Spinal cord (tissue), 10 donors: ENCODE data around the gene NAALAD2. TPM values are rescaled to one million over a fixed set of nuclear protein-coding genes. Genes with fewer than 3 reads are reported as not detected.
"Not testable (repeated sequence)": the region's sequence is repeated elsewhere in the genome, so short reads cannot be mapped to it uniquely, and the experiment has no call there.

ENCODE experiments used
- DNase-seq, 6 donors: peaks; one replicate each; pipeline versions ENCODE4 v3.0.0 to v3.0.0-alpha.2; 2013 to 2015; ENCODE audit warnings: low spot score in 6 of 6, low read depth in 4 of 6
- H3K27ac ChIP-seq: one replicate; pipeline ENCODE4 v1.5.1; 2013; ENCODE audit warnings: low read depth, low read length, control low read depth
- H3K27me3 ChIP-seq: one replicate; pipeline ENCODE4 v1.6.1; 2013; ENCODE audit warnings: low read length; ENCODE audit not compliant: control insufficient read depth, insufficient read depth
- H3K36me3 ChIP-seq: one replicate; pipeline ENCODE4 v1.6.1; 2013; ENCODE audit warnings: low read length; ENCODE audit not compliant: control insufficient read depth, insufficient read depth
- H3K4me1 ChIP-seq: one replicate; pipeline ENCODE4 v1.6.1; 2013; ENCODE audit warnings: low read length; ENCODE audit not compliant: control insufficient read depth, insufficient read depth
- H3K4me3 ChIP-seq: one replicate; pipeline ENCODE4 v1.5.1; 2013; ENCODE audit warnings: low read depth, low read length, control low read depth
- H3K9me3 ChIP-seq: one replicate; pipeline ENCODE4 v1.6.1; 2013; ENCODE audit warnings: low read length; ENCODE audit not compliant: control insufficient read depth, insufficient read depth
- WGBS: methylation state at CpG from one replicate; pipeline ENCODE4 v1.1.5; 2013; ENCODE audit warnings: missing lambda C conversion rate; ENCODE audit not compliant: insufficient coverage; 5-methylcytosine and 5-hydroxymethylcytosine counted together
- polyA plus RNA-seq, 2 donors: library from polyadenylated mRNA; unstranded; fragments of 120-200 nt; gene quantifications; one replicate each; pipeline ENCODE4 v1.2.1, GENCODE V29; 2013; ENCODE audit not compliant: insufficient read length in 2 of 2
- total RNA-seq, 2 donors: library from RNA; depleted of rRNA in 1 of 2; stranded (reverse); fragments of 120-200 nt in 1 of 2; fragments of >200 nt in 1 of 2; gene quantifications; one replicate each; pipeline versions ENCODE4 v1.2.3 to v1.2.4, GENCODE V29; 2013 to 2014
- donor health status: healthy.

The NAALAD2 gene
- total and polyA plus RNA-seq, 4 donors, result 20.3 to 28.1 (median 22.8) TPM

DNA sequence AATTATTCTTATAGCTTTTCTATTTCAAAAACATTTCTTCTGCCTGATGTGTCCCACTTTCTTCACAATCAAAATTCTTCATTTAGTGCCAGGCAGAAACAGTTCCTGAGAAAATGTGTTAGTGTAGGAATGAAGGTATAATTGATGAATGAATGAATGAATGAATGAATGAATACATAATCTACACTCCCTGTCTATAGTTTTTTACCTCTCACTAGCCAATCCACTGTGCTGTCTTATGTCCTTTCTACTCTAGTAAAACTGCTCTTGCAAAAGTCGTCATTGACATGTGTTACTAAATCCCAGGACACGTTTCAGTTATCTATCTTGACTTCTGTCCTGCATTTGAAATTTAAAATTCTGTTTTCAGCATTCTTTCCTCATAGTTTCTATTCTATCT is 45.5 kb downstream of the NAALAD2 start:
- WGBS, result 25% methylated on average over 1 of the region's 2 CpGs

DNA sequence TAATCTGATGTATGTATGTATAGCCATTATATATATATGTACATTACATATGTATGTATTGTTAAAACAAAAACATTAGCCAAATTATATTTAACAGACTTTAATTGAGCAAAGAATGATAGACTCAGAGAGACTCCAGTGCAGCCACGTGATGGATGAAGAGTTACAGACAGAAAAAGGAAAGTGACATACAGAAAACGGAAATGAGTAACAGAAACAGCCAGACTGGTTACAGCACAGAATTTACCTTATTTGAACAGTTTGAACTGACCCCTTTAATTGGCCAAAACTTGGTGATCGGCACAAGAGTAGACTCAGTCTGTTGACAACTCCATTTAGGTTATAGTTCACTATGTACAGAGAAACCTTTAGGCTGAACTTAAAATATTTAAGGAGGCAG is 53.4 kb downstream of the NAALAD2 start:
- H3K27ac ChIP-seq, result no peak overlapping the region
- H3K4me1 ChIP-seq, result no peaks in the 10 kb centered on the region
- DNase-seq, result no peak
- H3K27me3 ChIP-seq, result no peaks in the 10 kb centered on the region
- no peak overlapping the region for H3K4me3 ChIP-seq
- no peaks in the 10 kb centered on the region for H3K36me3 ChIP-seq
- no CpG with 5 or more reads among the region's 3 CpGs for WGBS
- H3K9me3 ChIP-seq, result no peaks in the 10 kb centered on the region

More for the DNA sequence above, 45.5 kb downstream of the NAALAD2 start:
- Histone ChIP-seq H3K36me3 (no peaks in the 10 kb centered on the region), H3K9me3 (no peaks in the 10 kb centered on the region), H3K27me3 (no peaks in the 10 kb centered on the region), H3K4me1 (no peaks in the 10 kb centered on the region), H3K27ac (no peak overlapping the region), H3K4me3 (no peak overlapping the region)
- DNase-seq, result no peak

DNA sequence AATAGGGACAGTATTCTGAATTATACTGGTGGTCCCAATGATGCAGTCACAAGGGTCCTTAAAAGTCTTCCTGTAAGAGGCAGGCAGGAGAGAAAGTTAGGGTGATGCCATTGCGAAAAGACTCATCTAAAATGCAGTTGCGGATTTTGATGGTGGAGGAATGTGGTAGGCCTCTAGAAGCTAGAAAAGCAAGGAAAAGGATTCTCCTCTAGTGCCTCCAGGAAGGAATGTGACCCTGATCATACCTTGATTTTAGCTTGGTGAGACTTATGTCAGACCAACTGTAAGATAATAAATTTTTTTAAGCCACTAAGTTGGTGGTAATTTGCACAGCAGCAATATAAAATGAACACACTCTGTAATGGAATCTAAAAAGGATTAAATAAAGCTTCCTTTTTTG is 54.5 kb downstream of the NAALAD2 start:
- no peak overlapping the region for H3K4me3 ChIP-seq
- 100% methylated on average over 2 of the region's 2 CpGs for WGBS
- no peaks in the 10 kb centered on the region for H3K36me3 ChIP-seq
- no peak overlapping the region for H3K27ac ChIP-seq
- no peak for DNase-seq
- no peaks in the 10 kb centered on the region for H3K4me1 ChIP-seq
- no peaks in the 10 kb centered on the region for H3K27me3 ChIP-seq
- no peaks in the 10 kb centered on the region for H3K9me3 ChIP-seq

DNA sequence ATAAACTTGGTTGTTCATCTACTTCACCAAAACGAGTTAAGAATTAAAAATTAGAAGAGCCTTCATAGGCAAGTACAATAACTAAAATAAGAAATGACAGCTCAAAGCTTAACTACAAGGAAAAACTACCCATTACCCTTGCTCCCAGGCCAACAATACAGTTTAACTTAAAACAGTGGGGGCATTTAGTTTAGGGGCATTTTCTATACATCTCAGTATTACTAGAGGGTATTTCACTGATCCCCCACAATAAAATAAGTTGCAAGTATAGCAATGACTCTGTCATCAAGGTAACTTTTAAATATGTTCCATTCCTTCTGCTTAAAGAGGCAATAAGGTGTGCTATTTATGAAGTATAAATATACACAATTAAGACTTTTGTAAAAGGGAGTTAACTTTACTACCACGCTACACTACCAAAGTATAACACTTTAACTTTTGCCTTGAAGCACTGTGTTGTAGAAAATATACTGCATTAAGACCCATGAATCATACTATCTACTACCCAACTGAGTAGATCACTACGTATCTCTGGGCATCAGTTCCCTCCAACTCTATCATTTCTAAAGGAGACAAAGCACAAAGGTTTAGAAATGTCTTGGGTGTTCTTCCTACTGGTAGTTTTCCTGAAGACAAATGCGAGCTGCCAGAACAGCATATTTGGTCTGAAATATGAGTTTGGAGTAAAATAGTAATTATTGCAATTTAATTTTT is 58.6 kb downstream of the NAALAD2 start:
- no peak for DNase-seq
- no CpG with 5 or more reads among the region's 4 CpGs for WGBS
- Histone ChIP-seq H3K27me3 (no peaks in the 10 kb centered on the region), H3K9me3 (no peaks in the 10 kb centered on the region), H3K4me1 (no peaks in the 10 kb centered on the region), H3K36me3 (no peaks in the 10 kb centered on the region), H3K27ac (no peak overlapping the region), H3K4me3 (no peak overlapping the region)

DNA sequence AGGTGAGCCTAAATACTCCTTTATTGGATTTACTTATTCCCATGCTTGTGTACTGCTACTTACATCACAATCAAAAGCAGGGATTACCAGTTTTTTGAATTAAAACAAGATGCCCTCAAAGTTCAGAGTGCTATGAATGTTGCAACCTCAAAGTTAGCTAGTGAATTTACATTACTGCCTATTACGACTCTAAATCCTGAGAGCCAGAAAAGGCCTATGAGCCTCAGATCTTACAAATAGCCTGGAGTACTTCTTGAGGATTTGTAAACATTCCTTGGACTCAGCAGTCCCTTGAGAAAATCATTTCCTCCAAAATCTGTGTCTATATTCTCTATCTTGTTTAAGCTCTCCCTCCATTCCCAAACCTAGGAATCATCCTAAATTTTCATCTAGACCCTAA is 62.9 kb downstream of the NAALAD2 start:
- Histone ChIP-seq H3K27ac (no peak overlapping the region), H3K4me1 (no peaks in the 10 kb centered on the region), H3K27me3 (no peaks in the 10 kb centered on the region), H3K36me3 (no peaks in the 10 kb centered on the region), H3K9me3 (no peaks in the 10 kb centered on the region), H3K4me3 (no peak overlapping the region)
- 100% methylated on average over 1 of the region's 1 CpG for WGBS
- DNase-seq, result no peak

DNA sequence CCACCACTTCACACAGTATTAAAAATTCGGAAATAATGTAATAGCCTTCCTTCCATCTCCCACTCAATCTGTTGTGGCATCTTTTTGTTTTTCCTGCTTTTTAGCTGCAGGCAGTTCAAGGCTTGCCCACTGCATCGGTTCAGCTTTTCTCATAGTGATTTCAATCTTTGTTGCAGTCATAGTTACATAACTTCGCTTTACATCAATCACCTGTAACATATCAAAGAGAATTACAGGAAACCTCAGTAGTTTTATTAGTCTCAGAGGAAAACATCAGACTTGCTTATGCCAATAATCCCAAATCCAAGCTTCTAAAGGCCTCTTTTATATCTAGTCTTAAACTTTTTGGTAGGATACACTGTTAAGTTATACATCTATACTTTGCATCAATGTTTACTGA is 67.9 kb downstream of the NAALAD2 start:
- no peak for DNase-seq
- no peak overlapping the region for H3K4me3 ChIP-seq
- H3K27me3 ChIP-seq, result no peaks in the 10 kb centered on the region
- H3K4me1 ChIP-seq, result no peaks in the 10 kb centered on the region
- H3K9me3 ChIP-seq, result no peaks in the 10 kb centered on the region
- H3K36me3 ChIP-seq, result peaks cover 4% of the 10 kb centered on the region
- H3K27ac ChIP-seq, result no peak overlapping the region
- WGBS, result 83% methylated on average over 1 of the region's 3 CpGs

DNA sequence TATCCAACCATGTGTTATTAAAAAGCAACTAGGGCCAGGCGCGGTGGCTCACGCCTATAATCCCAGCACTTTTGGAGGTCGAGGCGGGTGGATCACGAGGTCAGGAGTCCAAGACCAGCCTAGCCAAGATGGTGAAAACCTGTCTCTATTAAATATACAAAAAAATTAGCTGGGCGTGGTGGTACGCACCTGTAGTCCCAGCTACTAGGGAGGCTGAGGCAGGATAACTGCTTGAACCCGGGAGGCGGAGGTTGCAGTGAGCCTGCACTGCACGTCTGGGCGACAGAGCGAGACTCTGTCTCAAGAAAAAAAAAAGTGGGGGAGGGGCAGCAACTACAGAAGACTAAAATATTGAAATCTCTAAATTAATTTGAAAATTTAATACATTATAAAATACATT is 69.9 kb downstream of the NAALAD2 start:
- Histone ChIP-seq H3K4me3 (no peak overlapping the region), H3K36me3 (peaks cover 8% of the 10 kb centered on the region), H3K4me1 (no peaks in the 10 kb centered on the region), H3K9me3 (no peaks in the 10 kb centered on the region), H3K27me3 (no peaks in the 10 kb centered on the region), H3K27ac (no peak overlapping the region)
- WGBS, result 100% methylated on average over 4 of the region's 13 CpGs
- DNase-seq, result no peak

DNA sequence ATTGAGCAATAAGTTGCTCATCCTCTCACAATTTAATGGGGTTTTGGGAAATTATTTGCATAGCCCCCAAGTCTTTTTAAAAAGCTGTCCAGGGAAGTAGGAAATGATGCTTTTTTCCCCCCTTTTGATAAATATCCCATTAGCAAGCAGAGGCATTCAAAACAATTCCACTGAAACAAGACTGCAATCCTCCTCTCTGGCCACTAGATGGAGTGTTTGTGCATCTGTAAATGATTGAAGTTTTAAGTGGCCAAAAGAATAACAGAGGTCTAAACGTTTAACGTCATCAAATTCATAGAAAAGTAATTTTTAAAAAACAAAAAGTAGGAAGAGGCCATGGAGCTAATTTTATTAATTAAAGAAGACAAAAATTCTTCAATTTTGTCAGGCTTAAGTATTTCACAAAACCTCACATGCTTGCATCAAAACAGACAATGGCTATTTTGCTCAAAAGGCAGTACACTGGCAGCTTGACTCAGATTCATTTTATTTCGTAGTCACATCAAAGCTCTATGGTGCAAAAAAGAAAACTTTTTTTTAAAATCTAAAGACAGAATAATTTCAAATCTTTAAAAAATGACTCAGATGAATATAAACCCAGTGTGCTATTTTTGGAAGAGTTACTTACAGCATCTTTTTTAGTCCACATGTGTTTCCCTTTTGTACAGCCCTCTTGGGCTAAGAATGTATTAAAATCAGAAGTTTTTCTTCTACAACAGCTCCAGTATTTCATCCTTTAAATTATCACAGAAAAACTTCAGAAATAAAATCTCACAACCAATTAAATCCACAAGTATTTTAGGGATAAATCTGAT is 70.6 kb downstream of the NAALAD2 start:
- no CpG with 5 or more reads among the region's 3 CpGs for WGBS
- DNase-seq, result peak in 4 of 6 donors; percentile 21 to 83 (median 44)
- Histone ChIP-seq H3K27ac (no peak overlapping the region), H3K9me3 (no peaks in the 10 kb centered on the region), H3K36me3 (peaks cover 8% of the 10 kb centered on the region), H3K27me3 (no peaks in the 10 kb centered on the region), H3K4me3 (no peak overlapping the region), H3K4me1 (no peaks in the 10 kb centered on the region)

DNA sequence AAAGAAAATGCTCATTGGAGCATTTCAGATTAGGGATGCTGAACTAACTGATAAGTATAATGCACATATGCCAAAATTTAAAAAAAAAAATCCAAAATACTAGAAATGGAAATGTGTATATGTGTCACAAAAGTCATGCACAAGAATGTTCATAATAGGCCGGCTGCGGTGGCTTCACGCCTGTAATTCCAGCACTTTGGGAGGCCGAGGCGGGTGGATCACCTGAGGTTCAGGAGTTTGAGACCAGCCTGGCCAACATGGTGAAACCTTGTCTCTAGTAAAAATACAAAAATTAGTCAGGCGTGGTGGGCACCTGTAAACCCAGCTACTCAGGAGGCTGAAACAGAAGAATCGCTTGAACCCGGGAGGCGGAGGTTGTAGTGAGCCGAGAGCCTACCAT is 73.5 kb downstream of the NAALAD2 start:
- H3K36me3 ChIP-seq, H3K27ac ChIP-seq, H3K9me3 ChIP-seq, H3K4me3 ChIP-seq, H3K4me1 ChIP-seq, DNase-seq, H3K27me3 ChIP-seq: not testable (repeated sequence)
- 96% methylated on average over 4 of the region's 10 CpGs for WGBS

DNA sequence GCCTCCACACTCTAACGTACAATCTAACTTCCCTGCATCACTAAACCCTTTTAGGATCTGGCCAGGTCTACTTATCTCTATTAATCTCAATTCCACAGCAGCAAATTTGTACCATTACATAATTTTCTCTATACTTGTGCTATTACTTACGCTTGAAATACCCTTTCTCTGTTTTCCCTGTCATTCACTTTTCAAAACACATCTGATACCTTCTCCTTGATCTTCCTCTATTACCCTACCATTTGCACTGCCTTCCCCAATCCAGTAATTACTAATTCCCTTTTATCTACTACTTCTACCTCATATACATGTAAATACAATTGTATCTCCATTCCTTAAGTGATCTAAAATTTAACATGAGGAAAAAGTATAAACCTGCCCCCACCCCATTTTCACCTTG is 74.4 kb downstream of the NAALAD2 start:
- DNase-seq, result no peak
- H3K27ac ChIP-seq, result no peak overlapping the region
- no peak overlapping the region for H3K4me3 ChIP-seq
- H3K9me3 ChIP-seq, result no peaks in the 10 kb centered on the region
- H3K4me1 ChIP-seq, result no peaks in the 10 kb centered on the region
- H3K27me3 ChIP-seq, result no peaks in the 10 kb centered on the region
- H3K36me3 ChIP-seq, result peaks cover 8% of the 10 kb centered on the region
- 94% methylated on average over 2 of the region's 2 CpGs for WGBS
